Measurements from ENCODE around the gene HDAC3.

Gene HDAC3

GRCh38 chr5:141602606-141603005, 34.0 kb downstream of the HDAC3 start:
- no peak for DNase-seq (ENCODE audit: low spot score)

GRCh38 chr5:141598391-141599345, 38.0 kb downstream of the HDAC3 start:
- DNase-seq (ENCODE audit: low spot score): peak; percentile 79

GRCh38 chr5:141597814-141598213, 38.8 kb downstream of the HDAC3 start:
- no peak for DNase-seq (ENCODE audit: low spot score)

- no peak for DNase-seq (ENCODE audit: low spot score)
These were observed 39.3 kb downstream of the HDAC3 start for GRCh38 chr5:141597394-141597793.

- no peak for DNase-seq (ENCODE audit: low spot score)
These were observed 39.8 kb downstream of the HDAC3 start for GRCh38 chr5:141596867-141597266.

- DNase-seq (ENCODE audit: low spot score): no peak
These were observed 46.5 kb downstream of the HDAC3 start for GRCh38 chr5:141590127-141590526.

- no peak for DNase-seq (ENCODE audit: low spot score)
These were observed 50.4 kb downstream of the HDAC3 start for GRCh38 chr5:141586246-141586645.

- no peak for DNase-seq (ENCODE audit: low spot score)
These were observed 51.1 kb downstream of the HDAC3 start for GRCh38 chr5:141585594-141585993.

GRCh38 chr5:141574122-141574510, 62.5 kb downstream of the HDAC3 start:
- no peak for DNase-seq (ENCODE audit: low spot score)

GRCh38 chr5:141573489-141574121, 63.0 kb downstream of the HDAC3 start:
- DNase-seq (ENCODE audit: low spot score): no peak
